SK-N-SH (cell line): ENCODE data around the gene VGLL4. TPM values are rescaled to one million over a fixed set of nuclear protein-coding genes. Genes with fewer than 3 reads are reported as not detected.

Source experiments
- CTCF ChIA-PET: fragments of 300-600, 350-600 bp; formaldehyde crosslinking; extraction: SDS; loops from one replicate; lab custom pipeline; 2021; lab: Yijun Ruan, JAX
- POLR2A ChIA-PET: fragments of 350-600 bp; sonication (Branson Sonifier 250); formaldehyde crosslinking; extraction: SDS; loops from one replicate; lab custom pipeline; 2020; ENCODE audit warnings: antibody characterized with exemption, inconsistent platforms; lab: Yijun Ruan, JAX
- DNase-seq: peaks from one replicate; pipeline ENCODE4 v3.0.0; 2012
- H2AFZ ChIP-seq: fragments of 200-600 bp; sonication (generic); 2 replicates; pipeline ENCODE4 v1.8.1; 2016; ENCODE audit warnings: antibody characterized with exemption, mild to moderate bottlenecking, low read depth
- H3F3A ChIP-seq: fragments of 200-600 bp; sonication (generic); replicated peaks from 2 replicates; pipeline ENCODE3; 2016; ENCODE audit warnings: antibody characterized with exemption, mild to moderate bottlenecking; ENCODE audit not compliant: insufficient read depth
- H3K27ac ChIP-seq, 2 experiments: fragments of 200-500 bp in 1 of 2; fragments of 200-600 bp in 1 of 2; sonication (Bioruptor generic) in 1 of 2; sonication (generic), shearing (Covaris generic) in 1 of 2; 2 replicates each; pipeline versions ENCODE4 v1.5.1 to v1.6.1; 2014 to 2016; ENCODE audit warnings: low read depth in 2 of 2, inconsistent platforms in 1 of 2, low read length in 1 of 2, mild to moderate bottlenecking in 1 of 2, mixed read lengths in 1 of 2
- H3K27me3 ChIP-seq: fragments of 200-600 bp; sonication (generic), shearing (Covaris generic); 2 replicates; pipeline ENCODE4 v1.6.1; 2016; ENCODE audit warnings: mixed run types; ENCODE audit not compliant: insufficient read depth
- H3K36me3 ChIP-seq, 2 experiments: fragments of 200-500 bp in 1 of 2; fragments of 200-600 bp in 1 of 2; sonication (Bioruptor generic) in 1 of 2; sonication (generic) in 1 of 2; replicated peaks in 1 of 2; 2 replicates each; pipeline versions ENCODE3 to v1.5.1; 2014 to 2016; ENCODE audit warnings: low read length in 1 of 2, mild to moderate bottlenecking in 1 of 2; ENCODE audit not compliant: insufficient read depth in 2 of 2, control insufficient read depth in 1 of 2
- H3K4me1 ChIP-seq, 2 experiments: fragments of 200-500 bp in 1 of 2; fragments of 200-600 bp in 1 of 2; sonication (Bioruptor generic) in 1 of 2; sonication (generic), shearing (Covaris generic) in 1 of 2; 2 replicates each; pipeline versions ENCODE4 v1.5.1 to v1.6.1; 2014 to 2016; ENCODE audit warnings: low read depth in 1 of 2, low read length in 1 of 2, mixed run types in 1 of 2; ENCODE audit not compliant: insufficient read depth in 2 of 2, control insufficient read depth in 1 of 2
- H3K4me2 ChIP-seq: fragments of 200-600 bp; sonication (generic), shearing (Covaris generic); 2 replicates; pipeline ENCODE4 v1.6.1; 2017; ENCODE audit warnings: mixed run types
- H3K4me3 ChIP-seq, 2 experiments: fragments of 200-500 bp in 1 of 2; fragments of 200-600 bp in 1 of 2; sonication (Bioruptor generic) in 1 of 2; sonication (generic), shearing (Covaris generic) in 1 of 2; 2 replicates each; pipeline versions ENCODE4 v1.5.1 to v1.8.1; 2014 to 2016; ENCODE audit warnings: low read depth in 2 of 2, inconsistent platforms in 1 of 2, low read length in 1 of 2, mild to moderate bottlenecking in 1 of 2, mixed read lengths in 1 of 2, moderate library complexity in 1 of 2
- H3K79me2 ChIP-seq: fragments of 200-600 bp; sonication (generic); 2 replicates; pipeline ENCODE4 v1.8.1; 2017; ENCODE audit warnings: mild to moderate bottlenecking; ENCODE audit not compliant: insufficient read depth
- H3K9ac ChIP-seq: fragments of 200-600 bp; sonication (generic); 2 replicates; pipeline ENCODE4 v1.6.1; 2017; ENCODE audit warnings: mixed run types
- H3K9me2 ChIP-seq: fragments of 200-600 bp; sonication (generic); 2 replicates; pipeline ENCODE4 v1.6.1; 2017; ENCODE audit warnings: mixed run types
- H3K9me3 ChIP-seq: fragments of 200-600 bp; sonication (generic); 2 replicates; pipeline ENCODE4 v1.6.1; 2017; ENCODE audit warnings: mixed run types, mild to moderate bottlenecking, moderate library complexity
- H4K20me1 ChIP-seq: fragments of 200-600 bp; sonication (generic); 2 replicates; pipeline ENCODE4 v1.6.1; 2017; ENCODE audit warnings: mild to moderate bottlenecking, mixed run types; ENCODE audit not compliant: insufficient read depth
- ELF1 ChIP-seq: IDR thresholded peaks from 2 replicates; pipeline ENCODE4 v1.4.0; 2012
- EZH2phosphoT487 ChIP-seq: fragments of 200-600 bp; sonication (generic); IDR thresholded peaks from 2 replicates; pipeline ENCODE4 v1.6.1; 2017; ENCODE audit warnings: low read depth, mixed run types, mild to moderate bottlenecking, antibody characterized with exemption, moderate library complexity, borderline replicate concordance
- FOSL2 ChIP-seq: IDR thresholded peaks from 2 replicates; pipeline ENCODE4 v1.4.0; 2012; ENCODE audit warnings: low read depth, mild to moderate bottlenecking, moderate library complexity, borderline replicate concordance
- FOXM1 ChIP-seq: IDR thresholded peaks from 2 replicates; pipeline ENCODE4 v1.4.0; 2012; ENCODE audit warnings: low read depth, mild to moderate bottlenecking
- GATA2 ChIP-seq: sonication (generic); formaldehyde crosslinking; IDR thresholded peaks from 2 replicates; pipeline ENCODE4 v1.5.0; 2020; ENCODE audit warnings: mild to moderate bottlenecking, missing genetic modification reagents
- NFIC ChIP-seq: IDR thresholded peaks from 2 replicates; pipeline ENCODE4 v1.4.0; 2012; ENCODE audit warnings: borderline replicate concordance
- NRF1 ChIP-seq: IDR thresholded peaks from 2 replicates; pipeline ENCODE4 v1.6.1; 2012; ENCODE audit warnings: low read depth, mild to moderate bottlenecking, low read length
- POLR2AphosphoS5 ChIP-seq: IDR thresholded peaks from 2 replicates; pipeline ENCODE4 v1.6.1; 2012; ENCODE audit warnings: low read depth, low read length
- RAD21 ChIP-seq: IDR thresholded peaks from 2 replicates; pipeline ENCODE4 v1.6.1; 2012; ENCODE audit warnings: mild to moderate bottlenecking, low read length
- RFX5 ChIP-seq: IDR thresholded peaks from 2 replicates; pipeline ENCODE4 v1.6.1; 2012; ENCODE audit warnings: mild to moderate bottlenecking, improper control_type of control experiment, low read length
- RXRA ChIP-seq: IDR thresholded peaks from 2 replicates; pipeline ENCODE4 v1.4.0; 2012; ENCODE audit warnings: low read depth, mild to moderate bottlenecking, borderline replicate concordance
- TAF1 ChIP-seq: IDR thresholded peaks from 2 replicates; pipeline ENCODE4 v1.6.1; 2012; ENCODE audit warnings: low read depth, mild to moderate bottlenecking, low read length, moderate library complexity, borderline replicate concordance
- TEAD4 ChIP-seq: IDR thresholded peaks from 2 replicates; pipeline ENCODE4 v1.4.0; 2012; ENCODE audit warnings: mild to moderate bottlenecking, borderline replicate concordance; ENCODE audit not compliant: insufficient read depth
- YY1 ChIP-seq: IDR thresholded peaks from 2 replicates; pipeline ENCODE4 v1.4.0; 2012; ENCODE audit warnings: low read depth, mild to moderate bottlenecking
- WGBS: methylation state at CpG from one replicate; pipeline ENCODE4 v1.1.6; 2017; ENCODE audit warnings: low lambda C conversion rate; 5-methylcytosine and 5-hydroxymethylcytosine counted together
- polyA plus RNA-seq, 3 experiments: library from polyadenylated mRNA; depleted of rRNA; stranded (reverse); fragments of >200 nt; gene quantifications; 2 replicates each; pipeline ENCODE4 v1.2.3, GENCODE V29; 2012
- TF ChIP-seq, protein P1 (sequence below): fragments of 200-600 bp; sonication (generic); IDR thresholded peaks from 2 replicates; pipeline ENCODE4 v1.6.1; 2017; ENCODE audit warnings: antibody characterized with exemption, mild to moderate bottlenecking, moderate library complexity
- TF ChIP-seq, protein P2 (sequence below): fragments of 150-350 bp; IDR thresholded peaks from 2 replicates; pipeline ENCODE4 v1.6.1; 2017; ENCODE audit warnings: antibody characterized with exemption, low read length, low read depth, borderline replicate concordance
- TF ChIP-seq, protein P3 (sequence below): IDR thresholded peaks from 2 replicates; pipeline ENCODE4 v1.4.0; 2012; ENCODE audit warnings: low read depth
- TF ChIP-seq, protein P4 (sequence below): IDR thresholded peaks from 2 replicates; pipeline ENCODE4; 2012
- TF ChIP-seq, protein P5 (sequence below): IDR thresholded peaks from 2 replicates; pipeline ENCODE4 v1.4.0; 2012; ENCODE audit warnings: low read depth, borderline replicate concordance

Gene VGLL4
- polyA plus RNA-seq, 1 of the 3 experiments (the other 2 are of a cell fraction): 48.9 TPM

DNA sequence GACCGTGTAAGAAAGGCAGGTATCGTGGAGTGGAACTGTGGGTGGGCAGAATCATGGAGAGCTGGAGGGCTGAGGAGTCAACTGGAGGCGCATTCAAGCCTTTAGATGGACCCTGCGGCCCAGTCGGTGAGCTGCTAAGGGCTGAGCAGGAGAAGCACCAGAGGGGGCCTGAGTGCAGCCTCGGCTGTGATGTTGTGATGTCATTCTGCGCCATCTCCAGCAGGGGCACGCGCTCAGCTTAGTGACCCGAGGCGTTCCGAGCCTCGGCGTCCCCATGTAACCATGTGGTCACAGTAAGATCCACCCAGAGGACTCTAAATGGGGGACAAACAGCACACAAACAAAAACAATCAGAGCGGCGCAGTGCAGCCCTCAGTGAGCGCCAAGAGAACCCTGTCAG is 76.8 kb downstream of the VGLL4 start:
- no peaks in the 10 kb centered on the region for H3K27me3 ChIP-seq
- peaks cover 11 to 40% of the 10 kb centered on the region in 2 experiments for H3K36me3 ChIP-seq
- 94% methylated on average over 14 of the region's 17 CpGs for WGBS
- CTCF ChIA-PET: interaction anchor here (0.7 kb wide), 1 partner anchor 10 kb away, joined by 3 read pairs; no protein-coding TSS in a partner anchor
- H3K4me2 ChIP-seq: no peak overlapping the region
- H2AFZ ChIP-seq: no peak overlapping the region
- peak overlapping the region in 1 of 2 experiments; percentile 99; a peak in 2 of 4 replicates for H3K27ac ChIP-seq
- peak; percentile 62 for DNase-seq
- POLR2A ChIA-PET: no interaction called here
- peaks cover 33% of the 10 kb centered on the region for H3F3A ChIP-seq
- peaks cover 39% of the 10 kb centered on the region for H4K20me1 ChIP-seq
- no peaks in the 10 kb centered on the region for H3K9me2 ChIP-seq
- H3K9ac ChIP-seq: no peak overlapping the region
- no peak overlapping the region for H3K4me3 ChIP-seq
- peaks cover 90% of the 10 kb centered on the region for H3K79me2 ChIP-seq
- H3K9me3 ChIP-seq: no peaks in the 10 kb centered on the region
- no peak for TF ChIP-seq FOXM1
- TF ChIP-seq, protein P1, sequence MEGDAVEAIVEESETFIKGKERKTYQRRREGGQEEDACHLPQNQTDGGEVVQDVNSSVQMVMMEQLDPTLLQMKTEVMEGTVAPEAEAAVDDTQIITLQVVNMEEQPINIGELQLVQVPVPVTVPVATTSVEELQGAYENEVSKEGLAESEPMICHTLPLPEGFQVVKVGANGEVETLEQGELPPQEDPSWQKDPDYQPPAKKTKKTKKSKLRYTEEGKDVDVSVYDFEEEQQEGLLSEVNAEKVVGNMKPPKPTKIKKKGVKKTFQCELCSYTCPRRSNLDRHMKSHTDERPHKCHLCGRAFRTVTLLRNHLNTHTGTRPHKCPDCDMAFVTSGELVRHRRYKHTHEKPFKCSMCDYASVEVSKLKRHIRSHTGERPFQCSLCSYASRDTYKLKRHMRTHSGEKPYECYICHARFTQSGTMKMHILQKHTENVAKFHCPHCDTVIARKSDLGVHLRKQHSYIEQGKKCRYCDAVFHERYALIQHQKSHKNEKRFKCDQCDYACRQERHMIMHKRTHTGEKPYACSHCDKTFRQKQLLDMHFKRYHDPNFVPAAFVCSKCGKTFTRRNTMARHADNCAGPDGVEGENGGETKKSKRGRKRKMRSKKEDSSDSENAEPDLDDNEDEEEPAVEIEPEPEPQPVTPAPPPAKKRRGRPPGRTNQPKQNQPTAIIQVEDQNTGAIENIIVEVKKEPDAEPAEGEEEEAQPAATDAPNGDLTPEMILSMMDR: peak; percentile 26; the same call in 1 of the 2 replicates
- H3K4me1 ChIP-seq: peaks cover 15 to 21% of the 10 kb centered on the region in 2 experiments; a peak in 3 of 4 replicates

DNA sequence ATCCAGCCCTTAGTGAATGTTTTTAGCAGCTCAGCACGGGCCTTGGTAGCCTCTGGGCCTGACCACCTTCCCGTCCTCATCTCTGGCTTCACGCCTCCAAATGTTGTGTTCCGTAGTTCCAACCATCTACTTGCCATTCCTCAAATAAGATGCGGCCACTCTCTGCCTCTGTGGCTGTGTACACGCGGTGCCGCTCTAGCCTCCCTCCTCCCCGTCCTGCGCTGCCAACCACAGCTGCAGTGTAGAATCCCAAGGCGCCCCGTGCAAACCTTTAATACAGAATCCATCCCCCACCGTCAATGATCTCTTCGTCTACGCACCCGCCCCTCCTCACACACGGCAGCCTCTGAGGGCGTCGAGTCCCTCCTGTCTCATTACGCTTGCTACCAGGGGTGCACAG is 77.2 kb downstream of the VGLL4 start:
- no peaks in the 10 kb centered on the region for H3K9me2 ChIP-seq
- peaks cover 11 to 40% of the 10 kb centered on the region in 2 experiments for H3K36me3 ChIP-seq
- ChIA-PET CTCF (interaction anchor here (0.7 kb wide), 1 partner anchor 9 kb away, joined by 3 read pairs; no protein-coding TSS in a partner anchor), POLR2A (no interaction called here)
- peaks cover 33% of the 10 kb centered on the region for H3F3A ChIP-seq
- H3K79me2 ChIP-seq: peaks cover 90% of the 10 kb centered on the region
- H3K27me3 ChIP-seq: no peaks in the 10 kb centered on the region
- WGBS: 96% methylated on average over 20 of the region's 20 CpGs
- no peak overlapping the region for H2AFZ ChIP-seq
- DNase-seq: no peak
- peak overlapping the region in 1 of 2 experiments; percentile 99; a peak in 1 of 4 replicates for H3K27ac ChIP-seq
- no peak overlapping the region for H3K4me2 ChIP-seq
- TF ChIP-seq TAF1: no peak
- TF ChIP-seq, protein P2, sequence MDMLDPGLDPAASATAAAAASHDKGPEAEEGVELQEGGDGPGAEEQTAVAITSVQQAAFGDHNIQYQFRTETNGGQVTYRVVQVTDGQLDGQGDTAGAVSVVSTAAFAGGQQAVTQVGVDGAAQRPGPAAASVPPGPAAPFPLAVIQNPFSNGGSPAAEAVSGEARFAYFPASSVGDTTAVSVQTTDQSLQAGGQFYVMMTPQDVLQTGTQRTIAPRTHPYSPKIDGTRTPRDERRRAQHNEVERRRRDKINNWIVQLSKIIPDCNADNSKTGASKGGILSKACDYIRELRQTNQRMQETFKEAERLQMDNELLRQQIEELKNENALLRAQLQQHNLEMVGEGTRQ: no peak
- TF ChIP-seq, protein P3, sequence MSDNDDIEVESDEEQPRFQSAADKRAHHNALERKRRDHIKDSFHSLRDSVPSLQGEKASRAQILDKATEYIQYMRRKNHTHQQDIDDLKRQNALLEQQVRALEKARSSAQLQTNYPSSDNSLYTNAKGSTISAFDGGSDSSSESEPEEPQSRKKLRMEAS: no peak
- no peak for TF ChIP-seq RAD21
- TF ChIP-seq POLR2AphosphoS5: no peak
- no peak for TF ChIP-seq YY1
- no peak for TF ChIP-seq RXRA
- TF ChIP-seq FOSL2: no peak
- TF ChIP-seq ELF1: no peak
- TF ChIP-seq, protein P4, sequence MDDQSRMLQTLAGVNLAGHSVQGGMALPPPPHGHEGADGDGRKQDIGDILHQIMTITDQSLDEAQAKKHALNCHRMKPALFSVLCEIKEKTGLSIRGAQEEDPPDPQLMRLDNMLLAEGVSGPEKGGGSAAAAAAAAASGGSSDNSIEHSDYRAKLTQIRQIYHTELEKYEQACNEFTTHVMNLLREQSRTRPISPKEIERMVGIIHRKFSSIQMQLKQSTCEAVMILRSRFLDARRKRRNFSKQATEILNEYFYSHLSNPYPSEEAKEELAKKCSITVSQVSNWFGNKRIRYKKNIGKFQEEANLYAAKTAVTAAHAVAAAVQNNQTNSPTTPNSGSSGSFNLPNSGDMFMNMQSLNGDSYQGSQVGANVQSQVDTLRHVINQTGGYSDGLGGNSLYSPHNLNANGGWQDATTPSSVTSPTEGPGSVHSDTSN: no peak
- TF ChIP-seq EZH2phosphoT487: no peak
- no peak for TF ChIP-seq NRF1
- no peak for TF ChIP-seq TEAD4
- TF ChIP-seq, protein P5, sequence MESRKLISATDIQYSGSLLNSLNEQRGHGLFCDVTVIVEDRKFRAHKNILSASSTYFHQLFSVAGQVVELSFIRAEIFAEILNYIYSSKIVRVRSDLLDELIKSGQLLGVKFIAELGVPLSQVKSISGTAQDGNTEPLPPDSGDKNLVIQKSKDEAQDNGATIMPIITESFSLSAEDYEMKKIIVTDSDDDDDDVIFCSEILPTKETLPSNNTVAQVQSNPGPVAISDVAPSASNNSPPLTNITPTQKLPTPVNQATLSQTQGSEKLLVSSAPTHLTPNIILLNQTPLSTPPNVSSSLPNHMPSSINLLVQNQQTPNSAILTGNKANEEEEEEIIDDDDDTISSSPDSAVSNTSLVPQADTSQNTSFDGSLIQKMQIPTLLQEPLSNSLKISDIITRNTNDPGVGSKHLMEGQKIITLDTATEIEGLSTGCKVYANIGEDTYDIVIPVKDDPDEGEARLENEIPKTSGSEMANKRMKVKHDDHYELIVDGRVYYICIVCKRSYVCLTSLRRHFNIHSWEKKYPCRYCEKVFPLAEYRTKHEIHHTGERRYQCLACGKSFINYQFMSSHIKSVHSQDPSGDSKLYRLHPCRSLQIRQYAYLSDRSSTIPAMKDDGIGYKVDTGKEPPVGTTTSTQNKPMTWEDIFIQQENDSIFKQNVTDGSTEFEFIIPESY: no peak
- TF ChIP-seq GATA2 (CRISPR knock-in tag): no peak
- TF ChIP-seq NFIC: no peak
- no peak for TF ChIP-seq RFX5
- H3K9me3 ChIP-seq: no peaks in the 10 kb centered on the region
- H3K9ac ChIP-seq: no peak overlapping the region
- peaks cover 43% of the 10 kb centered on the region for H4K20me1 ChIP-seq
- no peak overlapping the region for H3K4me3 ChIP-seq
- H3K4me1 ChIP-seq: peaks cover 15 to 23% of the 10 kb centered on the region in 2 experiments; a peak in 3 of 4 replicates
